Common myeloid progenitor, CD34-positive (primary cell): Measurements from ENCODE around the gene CEBPZ.
"Not testable (repeated sequence)": the region's sequence is repeated elsewhere in the genome, so short reads cannot be mapped to it uniquely, and the experiment has no call there.

ENCODE experiments used
- CTCF ChIA-PET: fragments of 350-600 bp; sonication (Branson Sonifier 250); formaldehyde crosslinking; loops from one replicate; lab custom pipeline; 2021; ENCODE audit warnings: antibody characterized with exemption; lab: Charles Lee
- POLR2A ChIA-PET: fragments of 350-600 bp; sonication (Branson Sonifier 250); formaldehyde crosslinking; loops from one replicate; lab custom pipeline; 2021; ENCODE audit warnings: antibody characterized with exemption; lab: Charles Lee
- DNase-seq, 3 donors: peaks; one replicate each; pipeline versions ENCODE4 v3.0.0 to v3.0.0-alpha.2; 2013
- H3K27ac ChIP-seq, 2 experiments: 1 replicate in 1 of 2; 2 replicates in 1 of 2; pipeline ENCODE4 v1.7.0; 2013; ENCODE audit warnings: inconsistent platforms in 2 of 2, low read length in 2 of 2, mild to moderate bottlenecking in 2 of 2, low read depth in 1 of 2, moderate library complexity in 1 of 2; ENCODE audit not compliant: severe bottlenecking in 2 of 2, insufficient read depth in 1 of 2, poor library complexity in 1 of 2
- H3K27me3 ChIP-seq, 5 experiments: replicated peaks in 2 of 5; 1 replicate in 3 of 5; 2 replicates in 2 of 5; pipeline versions ENCODE4 v1.6.1 to v1.7.0; 2013; ENCODE audit warnings: low read length in 4 of 5, mild to moderate bottlenecking in 2 of 5, moderate library complexity in 2 of 5, inconsistent platforms in 1 of 5; ENCODE audit not compliant: insufficient read depth in 5 of 5, control insufficient read depth in 4 of 5
- H3K36me3 ChIP-seq, 4 experiments: 1 replicate in 2 of 4; 2 replicates in 2 of 4; pipeline versions ENCODE4 v1.6.1 to v1.7.0; 2013; ENCODE audit warnings: low read length in 3 of 4, control low read depth in 1 of 4, mild to moderate bottlenecking in 1 of 4; ENCODE audit not compliant: control insufficient read depth in 4 of 4, insufficient read depth in 4 of 4
- H3K4me1 ChIP-seq, 4 experiments: 1 replicate in 3 of 4; 2 replicates in 1 of 4; pipeline versions ENCODE4 v1.6.1 to v1.7.1; 2013; ENCODE audit warnings: low read length in 3 of 4, mild to moderate bottlenecking in 3 of 4, control low read depth in 1 of 4, inconsistent platforms in 1 of 4, moderate library complexity in 1 of 4; ENCODE audit not compliant: control insufficient read depth in 4 of 4, insufficient read depth in 4 of 4; ENCODE audit errors: control extremely low read depth in 1 of 4
- H3K4me3 ChIP-seq, 7 experiments: 1 replicate in 4 of 7; 2 replicates in 3 of 7; pipeline versions ENCODE4 v1.5.1 to v1.7.0; 2013; ENCODE audit warnings: mild to moderate bottlenecking in 7 of 7, low read length in 6 of 7, moderate library complexity in 6 of 7, inconsistent platforms in 2 of 7, low read depth in 2 of 7, control low read depth in 1 of 7; ENCODE audit not compliant: insufficient read depth in 4 of 7, control insufficient read depth in 1 of 7; ENCODE audit errors: extremely low read depth in 1 of 7
- H3K9me3 ChIP-seq, 5 experiments: 1 replicate in 4 of 5; 2 replicates in 1 of 5; pipeline versions ENCODE4 v1.6.1 to v1.7.1; 2013; ENCODE audit warnings: low read length in 4 of 5, mild to moderate bottlenecking in 2 of 5, inconsistent platforms in 1 of 5, low read depth in 1 of 5, moderate library complexity in 1 of 5; ENCODE audit not compliant: control insufficient read depth in 4 of 5, insufficient read depth in 2 of 5; ENCODE audit errors: control extremely low read depth in 1 of 5
- WGBS: methylation state at CpG from one replicate; pipeline ENCODE4 v1.1.5; 2013; ENCODE audit not compliant: insufficient coverage; 5-methylcytosine and 5-hydroxymethylcytosine counted together

CEBPZ gene

DNA sequence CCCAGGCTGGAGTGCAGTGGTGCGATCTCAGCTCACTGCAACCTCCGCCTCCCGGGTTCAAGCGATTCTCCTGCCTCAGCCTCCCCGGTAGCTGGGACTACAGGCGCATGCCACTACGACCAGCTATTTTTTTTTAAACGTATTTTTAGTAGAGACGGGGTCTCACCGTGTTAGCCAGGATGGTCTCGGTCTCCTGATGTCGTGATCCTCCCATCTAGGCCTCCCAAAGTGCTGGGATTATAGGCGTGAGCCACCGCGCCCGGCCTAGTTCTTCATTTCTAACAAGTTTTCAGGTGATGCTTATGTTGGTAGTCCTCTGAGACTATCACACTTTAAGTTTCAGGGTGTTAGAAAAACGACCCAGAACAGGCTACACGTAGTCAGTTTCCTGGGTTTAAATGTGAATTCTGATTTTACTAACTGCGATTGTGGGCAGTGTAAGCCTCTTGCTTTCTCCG, 35.5 kb downstream of the CEBPZ start:
- CTCF ChIA-PET, POLR2A ChIA-PET, H3K27me3 ChIP-seq, DNase-seq, H3K9me3 ChIP-seq: not testable (repeated sequence)
- H3K27ac ChIP-seq = peak overlapping the region; percentile 84 to 87
- peaks cover 4 to 16% (median 5%) of the 10 kb centered on the region in 4 experiments for H3K36me3 ChIP-seq
- peak overlapping the region in 6 of 7 experiments; percentile 63 to 89 (median 80) for H3K4me3 ChIP-seq
- 84% methylated on average over 14 of the region's 20 CpGs for WGBS
- peaks cover 6 to 21% (median 13%) of the 10 kb centered on the region in 4 experiments for H3K4me1 ChIP-seq

DNA sequence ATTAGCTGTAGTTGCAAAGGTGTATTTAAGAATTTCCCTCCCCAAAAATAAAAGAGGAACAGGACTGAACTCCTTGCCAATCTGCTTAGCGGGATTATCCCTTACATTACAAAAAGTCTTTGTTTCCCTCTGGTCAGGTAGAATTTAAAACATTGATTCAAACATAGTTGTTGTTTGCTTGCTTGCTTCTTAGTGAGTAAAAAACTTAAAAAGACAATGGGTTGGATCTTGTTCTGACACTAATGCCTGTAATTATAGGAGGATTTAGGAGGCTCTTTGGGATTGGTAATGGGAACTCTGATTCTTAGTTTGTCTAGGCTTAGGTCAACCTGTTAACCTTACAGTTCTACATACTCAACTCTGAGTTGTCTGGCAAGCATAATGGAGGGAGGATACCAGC, 38.8 kb downstream of the CEBPZ start:
- POLR2A ChIA-PET = no interaction called here

DNA sequence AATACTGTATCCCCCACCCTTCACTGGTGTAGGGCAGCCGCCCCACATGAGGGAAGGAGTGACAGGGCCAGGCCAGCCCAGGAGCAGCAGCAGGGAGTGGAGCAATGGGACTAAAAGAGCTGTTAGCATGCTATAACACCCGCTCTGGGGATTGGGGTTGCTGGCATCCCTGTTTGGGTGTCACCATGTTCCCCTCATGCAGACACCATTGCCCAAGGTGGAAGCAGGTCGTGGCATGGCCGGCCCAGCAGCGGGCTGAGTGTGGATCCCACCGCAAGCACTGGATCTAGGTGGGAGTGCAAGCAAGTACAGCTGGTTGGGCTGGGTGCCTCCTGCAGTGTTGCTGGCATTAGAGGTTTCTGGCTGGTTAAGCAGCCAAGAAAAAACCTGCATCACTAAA, 39.6 kb downstream of the CEBPZ start:
- Histone ChIP-seq H3K9me3 (no peaks in the 10 kb centered on the region), H3K4me1 (peaks cover 0 to 6% (median 5%) of the 10 kb centered on the region in 4 experiments), H3K36me3 (no peaks in the 10 kb centered on the region), H3K4me3 (no peak overlapping the region), H3K27me3 (no peaks in the 10 kb centered on the region), H3K27ac (no peak overlapping the region)
- POLR2A ChIA-PET = interaction anchor here (0.7 kb wide), 1 partner anchor 40 kb away, joined by 4 read pairs; no protein-coding TSS in a partner anchor
- no peak for DNase-seq
- 100% methylated on average over 5 of the region's 6 CpGs for WGBS
- CTCF ChIA-PET = interaction anchor here (0.6 to 1.0 kb wide), 2 partner anchors 12 to 57 kb away, joined by 3 read pairs; no protein-coding TSS in a partner anchor

More for the DNA sequence above, 38.8 kb downstream of the CEBPZ start:
- Histone ChIP-seq H3K9me3 (no peaks in the 10 kb centered on the region), H3K4me3 (no peak overlapping the region), H3K36me3 (no peaks in the 10 kb centered on the region), H3K27ac (no peak overlapping the region), H3K27me3 (no peaks in the 10 kb centered on the region), H3K4me1 (peaks cover 7 to 14% (median 11%) of the 10 kb centered on the region in 4 experiments)
- no peak for DNase-seq
- CTCF ChIA-PET = no interaction called here
- no CpG with 5 or more reads among the region's 1 CpG for WGBS

DNA sequence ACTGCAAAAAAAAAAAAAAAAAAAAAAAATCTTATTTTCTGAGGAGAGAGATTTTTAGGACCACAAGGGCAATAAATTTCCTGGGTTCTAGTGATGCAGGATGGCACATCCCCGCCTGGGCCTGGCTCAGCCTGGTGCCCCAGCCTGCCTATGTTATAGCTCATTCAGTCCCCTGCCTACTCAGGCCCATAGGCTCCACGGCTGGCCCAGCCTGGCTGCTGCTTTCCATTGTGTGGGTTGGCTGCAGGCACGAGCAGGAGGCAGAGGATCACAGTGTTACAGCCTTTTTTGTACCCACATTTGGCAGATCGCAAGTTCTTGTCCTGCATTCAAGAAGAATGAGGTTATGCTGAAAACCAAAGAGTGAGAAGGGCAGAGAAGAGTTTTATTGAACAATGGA, 40.1 kb downstream of the CEBPZ start:
- DNase-seq = no peak
- no peak overlapping the region for H3K27ac ChIP-seq
- ChIA-PET CTCF (interaction anchor here (1.0 to 2.3 kb wide), 2 partner anchors 12 to 23 kb away, joined by 3 to 9 read pairs; no protein-coding TSS in a partner anchor), POLR2A (interaction anchor here (0.7 kb wide), 1 partner anchor 41 kb away, joined by 4 read pairs; no protein-coding TSS in a partner anchor)
- no peaks in the 10 kb centered on the region for H3K9me3 ChIP-seq
- peaks cover 0 to 5% (median 4%) of the 10 kb centered on the region in 4 experiments for H3K4me1 ChIP-seq
- peaks cover 0 to 2% (median 0%) of the 10 kb centered on the region in 5 experiments for H3K27me3 ChIP-seq
- H3K4me3 ChIP-seq = no peak overlapping the region
- no peaks in the 10 kb centered on the region for H3K36me3 ChIP-seq
- 97% methylated on average over 4 of the region's 4 CpGs for WGBS

DNA sequence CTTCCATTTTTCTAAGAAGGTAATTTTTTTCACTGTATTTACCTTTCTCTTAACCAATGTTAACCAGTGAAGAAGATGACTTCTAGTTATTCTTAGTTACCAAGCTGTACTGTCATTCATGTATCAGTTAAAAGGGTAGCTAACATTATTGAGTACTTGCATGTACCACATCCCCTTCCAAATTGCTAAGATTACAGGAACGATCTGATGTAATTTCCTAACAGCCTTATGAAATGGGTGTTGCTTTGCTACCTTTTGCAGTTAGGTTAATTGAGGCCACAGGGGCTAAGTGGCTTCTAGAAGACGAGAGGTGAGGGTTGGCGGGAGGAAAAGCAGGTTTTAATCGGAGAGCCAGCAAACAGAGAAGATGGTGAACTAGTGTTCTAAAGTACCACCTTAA, 41.1 kb downstream of the CEBPZ start:
- Histone ChIP-seq H3K36me3 (no peaks in the 10 kb centered on the region), H3K27me3 (peaks cover 0 to 3% (median 0%) of the 10 kb centered on the region in 5 experiments), H3K4me1 (peaks cover 0 to 2% (median 0%) of the 10 kb centered on the region in 4 experiments), H3K4me3 (no peak overlapping the region), H3K9me3 (no peaks in the 10 kb centered on the region), H3K27ac (no peak overlapping the region)
- ChIA-PET CTCF (interaction anchor here (2.3 kb wide), 1 partner anchor 22 kb away, joined by 9 read pairs; no protein-coding TSS in a partner anchor), POLR2A (interaction anchor here (0.5 kb wide), 1 partner anchor 1204 kb away, joined by 3 read pairs; no protein-coding TSS in a partner anchor)
- no peak for DNase-seq
- 100% methylated on average over 3 of the region's 4 CpGs for WGBS

DNA sequence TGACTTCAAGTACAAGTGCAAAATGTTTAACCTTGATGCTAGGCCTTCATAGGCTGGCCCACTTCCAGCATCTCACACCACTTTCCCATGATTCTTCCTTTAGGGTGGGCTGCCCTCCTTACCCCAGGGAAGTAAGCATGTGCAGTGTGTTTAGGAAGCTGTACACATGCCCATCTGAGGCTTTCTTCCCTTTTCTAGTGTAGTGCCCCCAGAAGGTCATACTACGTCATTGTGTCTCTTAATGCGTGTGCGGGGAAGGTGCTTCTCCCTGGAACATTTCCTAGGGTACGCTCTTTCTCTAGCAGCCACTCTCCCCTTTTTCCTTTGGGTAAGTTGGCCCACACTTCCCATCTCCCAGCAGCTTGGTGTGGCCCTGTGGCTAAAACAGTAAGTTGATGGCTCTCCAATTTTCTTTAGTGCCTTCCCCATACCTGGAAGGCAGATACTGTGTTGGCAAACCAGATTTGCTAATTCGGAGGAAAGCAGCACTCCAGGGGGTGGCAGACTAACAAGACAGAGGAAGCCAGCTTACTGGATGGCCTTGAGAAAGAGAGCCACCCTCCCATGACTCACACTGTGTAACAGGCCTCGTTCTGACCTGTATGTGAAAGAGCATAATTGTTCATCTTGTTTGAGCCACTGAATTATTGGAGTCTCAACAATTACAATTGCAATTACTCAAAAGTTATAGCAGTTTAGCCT, 41.8 kb downstream of the CEBPZ start:
- peaks cover 0 to 2% (median 0%) of the 10 kb centered on the region in 4 experiments for H3K4me1 ChIP-seq
- H3K9me3 ChIP-seq = no peaks in the 10 kb centered on the region
- 95% methylated on average over 6 of the region's 6 CpGs for WGBS
- no peak overlapping the region for H3K27ac ChIP-seq
- H3K36me3 ChIP-seq = no peaks in the 10 kb centered on the region
- no peak overlapping the region for H3K4me3 ChIP-seq
- POLR2A ChIA-PET = interaction anchor here (0.5 kb wide), 1 partner anchor 1205 kb away, joined by 3 read pairs; no protein-coding TSS in a partner anchor
- H3K27me3 ChIP-seq = peaks cover 0 to 3% (median 0%) of the 10 kb centered on the region in 5 experiments
- CTCF ChIA-PET = interaction anchor here (0.8 to 2.3 kb wide), 3 partner anchors 9 to 21 kb away, joined by 3 to 9 read pairs (median 5); no protein-coding TSS in a partner anchor
- DNase-seq = peak in 1 of 3 donors; percentile 13
